Measurements from ENCODE around the gene KCNQ1. TPM values are rescaled to one million over a fixed set of nuclear protein-coding genes. Genes with fewer than 3 reads are reported as not detected.
A peak's percentile ranks its signal among the peaks of the same experiment; 100 is the strongest.

Gene KCNQ1
- total RNA-seq, 4 donors from 2014 or later = 5.6 to 46.8 (median 24.6) TPM

GRCh38 chr11:2867142-2867541 lies 422.3 kb downstream of the KCNQ1 start:
- no peak for DNase-seq
- H3K4me3 ChIP-seq = no peak overlapping the region
- in situ Hi-C loops (cut with MboI; ENCODE audit: low pct_ligation_motif_present in 1 of 4, low pct_unique_long_range_greater_than_20kb in 1 of 4, low sequenced_read_pairs in 3 of 4) = no loop called here
- H3K9me3 ChIP-seq = no peaks in the 10 kb centered on the region
- 85% methylated on average over 5 of the region's 5 CpGs; no CpG with 5 or more reads in 1 of the 2 donors for WGBS, 2 donors (ENCODE audit: low coverage in 1 of 2)
- no peaks in the 10 kb centered on the region for H3K36me3 ChIP-seq
- intact Hi-C loops (cut with DNase I; ENCODE audit: low total_unique reads) = no loop called here
- peaks cover 77% of the 10 kb centered on the region for H3K27me3 ChIP-seq
- no peak overlapping the region for H3K27ac ChIP-seq
- no peak for TF ChIP-seq POLR2A (IDR thresholded peaks at IDR 0.05)
- TF ChIP-seq EP300 (IDR thresholded peaks at IDR 0.05; ENCODE audit: low read depth) = no peak
- no peak for TF ChIP-seq CTCF (IDR thresholded peaks at IDR 0.05)
- TF ChIP-seq POLR2AphosphoS5 (IDR thresholded peaks at IDR 0.05) = no peak
- H3K4me1 ChIP-seq = peaks cover 0 to 12% (median 10%) of the 10 kb centered on the region in 4 donors

- no peaks in the 10 kb centered on the region for H3K36me3 ChIP-seq
- DNase-seq = no peak
- TF ChIP-seq POLR2A (IDR thresholded peaks at IDR 0.05) = no peak
- TF ChIP-seq CTCF (IDR thresholded peaks at IDR 0.05) = no peak
- no peak for TF ChIP-seq POLR2AphosphoS5 (IDR thresholded peaks at IDR 0.05)
- TF ChIP-seq EP300 (IDR thresholded peaks at IDR 0.05; ENCODE audit: low read depth) = no peak
- peak overlapping the region in 1 of 4 donors; percentile 22 for H3K4me3 ChIP-seq
- no peak overlapping the region for H3K27ac ChIP-seq
- peaks cover 0 to 6% (median 3%) of the 10 kb centered on the region in 4 donors for H3K4me1 ChIP-seq
- intact Hi-C loops (cut with DNase I; ENCODE audit: low total_unique reads) = no loop called here
- H3K9me3 ChIP-seq = no peaks in the 10 kb centered on the region
- 51 to 69% methylated on average over 18 to 25 of the region's 25 CpGs for WGBS, 2 donors (ENCODE audit: low coverage in 1 of 2)
- peaks cover 69% of the 10 kb centered on the region for H3K27me3 ChIP-seq
- in situ Hi-C loops (cut with MboI; ENCODE audit: low pct_ligation_motif_present in 1 of 4, low pct_unique_long_range_greater_than_20kb in 1 of 4, low sequenced_read_pairs in 3 of 4) = no loop called here
Observed at GRCh38 chr11:2867722-2868505, 423.1 kb downstream of the KCNQ1 start.

- Histone ChIP-seq H3K27me3 (peaks cover 62% of the 10 kb centered on the region), H3K4me3 (peak overlapping the region in 1 of 4 donors; percentile 22), H3K4me1 (no peaks in the 10 kb centered on the region), H3K27ac (no peak overlapping the region), H3K36me3 (no peaks in the 10 kb centered on the region), H3K9me3 (no peaks in the 10 kb centered on the region)
- 39 to 46% methylated on average over 6 to 16 of the region's 16 CpGs for WGBS, 2 donors (ENCODE audit: low coverage in 1 of 2)
- in situ Hi-C loops (cut with MboI; ENCODE audit: low pct_ligation_motif_present in 1 of 4, low pct_unique_long_range_greater_than_20kb in 1 of 4, low sequenced_read_pairs in 3 of 4) (no loop called here), intact Hi-C loops (cut with DNase I; ENCODE audit: low total_unique reads) (no loop called here)
- TF ChIP-seq POLR2AphosphoS5 (IDR thresholded peaks at IDR 0.05) (no peak), EP300 (IDR thresholded peaks at IDR 0.05; ENCODE audit: low read depth) (no peak), CTCF (IDR thresholded peaks at IDR 0.05) (no peak), POLR2A (IDR thresholded peaks at IDR 0.05) (no peak)
- DNase-seq = no peak
Observed at GRCh38 chr11:2868506-2869133, 423.8 kb downstream of the KCNQ1 start.

- H3K9me3 ChIP-seq = no peaks in the 10 kb centered on the region
- H3K36me3 ChIP-seq = no peaks in the 10 kb centered on the region
- H3K27ac ChIP-seq = no peak overlapping the region
- in situ Hi-C loops (cut with MboI; ENCODE audit: low pct_ligation_motif_present in 1 of 4, low pct_unique_long_range_greater_than_20kb in 1 of 4, low sequenced_read_pairs in 3 of 4) = no loop called here
- intact Hi-C loops (cut with DNase I; ENCODE audit: low total_unique reads) = no loop called here
- peaks cover 58% of the 10 kb centered on the region for H3K27me3 ChIP-seq
- no peak overlapping the region for H3K4me3 ChIP-seq
- TF ChIP-seq POLR2A (IDR thresholded peaks at IDR 0.05) = no peak
- TF ChIP-seq EP300 (IDR thresholded peaks at IDR 0.05; ENCODE audit: low read depth) = no peak
- TF ChIP-seq POLR2AphosphoS5 (IDR thresholded peaks at IDR 0.05) = no peak
- no peaks in the 10 kb centered on the region for H3K4me1 ChIP-seq
- 50% methylated on average over 37 of the region's 37 CpGs; no CpG with 5 or more reads in 1 of the 2 donors for whole genome bisulfite sequencing, 2 donors (ENCODE audit: low coverage in 1 of 2)
- no peak for DNase-seq
Observed at GRCh38 chr11:2869134-2869526, 424.3 kb downstream of the KCNQ1 start.
